ENCODE measurements around the gene ATP2C2. TPM values are rescaled to one million over a fixed set of nuclear protein-coding genes. Genes with fewer than 3 reads are reported as not detected.

The ATP2C2 gene
- total and polyA plus RNA-seq, 8 donors: 11.2 to 52.8 (median 22.2) TPM

DNA sequence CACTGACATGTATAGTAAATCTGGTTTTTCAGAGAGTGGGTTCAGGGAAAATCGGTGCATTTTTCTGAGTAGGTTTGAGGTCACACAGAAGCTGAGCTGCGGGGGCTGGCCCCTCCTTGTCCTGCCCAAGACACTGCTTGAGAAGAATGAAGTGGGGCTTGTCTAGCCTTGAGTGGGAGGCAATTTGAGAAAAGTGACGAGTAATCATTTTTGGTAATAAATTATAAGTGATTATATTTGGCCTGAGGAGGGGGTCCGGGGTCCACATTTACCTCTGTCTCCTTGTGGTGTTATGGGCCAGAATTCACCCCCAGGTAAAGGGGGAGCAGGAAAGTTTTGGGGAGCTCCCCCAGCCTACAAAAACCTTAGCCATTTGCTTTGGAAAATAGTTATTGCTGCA is 45.6 kb upstream of the ATP2C2 start:
- ATAC-seq (no peak), DNase-seq (no peak)
- H3K27me3 ChIP-seq: no peaks in the 10 kb centered on the region
- no peak overlapping the region for H3K27ac ChIP-seq
- no peaks in the 10 kb centered on the region for H3K36me3 ChIP-seq
- intact Hi-C loops (cut with DNase I): no loop called here
- H3K4me1 ChIP-seq: no peaks in the 10 kb centered on the region
- TF ChIP-seq, protein P1, sequence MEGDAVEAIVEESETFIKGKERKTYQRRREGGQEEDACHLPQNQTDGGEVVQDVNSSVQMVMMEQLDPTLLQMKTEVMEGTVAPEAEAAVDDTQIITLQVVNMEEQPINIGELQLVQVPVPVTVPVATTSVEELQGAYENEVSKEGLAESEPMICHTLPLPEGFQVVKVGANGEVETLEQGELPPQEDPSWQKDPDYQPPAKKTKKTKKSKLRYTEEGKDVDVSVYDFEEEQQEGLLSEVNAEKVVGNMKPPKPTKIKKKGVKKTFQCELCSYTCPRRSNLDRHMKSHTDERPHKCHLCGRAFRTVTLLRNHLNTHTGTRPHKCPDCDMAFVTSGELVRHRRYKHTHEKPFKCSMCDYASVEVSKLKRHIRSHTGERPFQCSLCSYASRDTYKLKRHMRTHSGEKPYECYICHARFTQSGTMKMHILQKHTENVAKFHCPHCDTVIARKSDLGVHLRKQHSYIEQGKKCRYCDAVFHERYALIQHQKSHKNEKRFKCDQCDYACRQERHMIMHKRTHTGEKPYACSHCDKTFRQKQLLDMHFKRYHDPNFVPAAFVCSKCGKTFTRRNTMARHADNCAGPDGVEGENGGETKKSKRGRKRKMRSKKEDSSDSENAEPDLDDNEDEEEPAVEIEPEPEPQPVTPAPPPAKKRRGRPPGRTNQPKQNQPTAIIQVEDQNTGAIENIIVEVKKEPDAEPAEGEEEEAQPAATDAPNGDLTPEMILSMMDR (IDR thresholded peaks at IDR 0.05): no peak
- no peak overlapping the region for H3K4me3 ChIP-seq
- peaks cover 0 to 6% of the 10 kb centered on the region in 2 donors for H3K9me3 ChIP-seq

DNA sequence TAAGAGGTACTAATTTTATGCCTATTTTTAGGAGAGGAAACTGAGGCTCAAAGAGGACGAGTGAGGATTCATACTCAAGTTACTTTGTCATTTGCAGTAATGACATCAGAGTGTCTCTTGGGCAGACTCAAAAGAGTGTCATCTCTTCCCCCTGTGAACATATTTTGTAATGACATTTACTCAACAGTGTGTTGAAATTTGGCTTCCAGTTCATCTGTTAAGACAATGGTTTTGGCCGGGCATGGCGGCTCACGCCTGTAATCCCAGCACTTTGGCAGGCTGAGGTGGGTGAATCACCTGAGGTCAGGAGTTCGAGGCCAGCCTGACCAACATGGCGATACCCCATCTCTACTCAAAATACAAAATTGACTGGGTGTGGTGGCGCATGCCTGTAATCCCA is 44.7 kb upstream of the ATP2C2 start:
- Histone ChIP-seq H3K36me3 (no peaks in the 10 kb centered on the region), H3K27ac (peak overlapping the region in 1 of 2 donors; percentile 7), H3K9me3 (no peaks in the 10 kb centered on the region), H3K4me3 (no peak overlapping the region), H3K4me1 (no peaks in the 10 kb centered on the region), H3K27me3 (no peaks in the 10 kb centered on the region)
- TF ChIP-seq, protein P1 (IDR thresholded peaks at IDR 0.05): no peak
- ATAC-seq: no peak
- no peak for DNase-seq
- intact Hi-C loops (cut with DNase I): no loop called here

DNA sequence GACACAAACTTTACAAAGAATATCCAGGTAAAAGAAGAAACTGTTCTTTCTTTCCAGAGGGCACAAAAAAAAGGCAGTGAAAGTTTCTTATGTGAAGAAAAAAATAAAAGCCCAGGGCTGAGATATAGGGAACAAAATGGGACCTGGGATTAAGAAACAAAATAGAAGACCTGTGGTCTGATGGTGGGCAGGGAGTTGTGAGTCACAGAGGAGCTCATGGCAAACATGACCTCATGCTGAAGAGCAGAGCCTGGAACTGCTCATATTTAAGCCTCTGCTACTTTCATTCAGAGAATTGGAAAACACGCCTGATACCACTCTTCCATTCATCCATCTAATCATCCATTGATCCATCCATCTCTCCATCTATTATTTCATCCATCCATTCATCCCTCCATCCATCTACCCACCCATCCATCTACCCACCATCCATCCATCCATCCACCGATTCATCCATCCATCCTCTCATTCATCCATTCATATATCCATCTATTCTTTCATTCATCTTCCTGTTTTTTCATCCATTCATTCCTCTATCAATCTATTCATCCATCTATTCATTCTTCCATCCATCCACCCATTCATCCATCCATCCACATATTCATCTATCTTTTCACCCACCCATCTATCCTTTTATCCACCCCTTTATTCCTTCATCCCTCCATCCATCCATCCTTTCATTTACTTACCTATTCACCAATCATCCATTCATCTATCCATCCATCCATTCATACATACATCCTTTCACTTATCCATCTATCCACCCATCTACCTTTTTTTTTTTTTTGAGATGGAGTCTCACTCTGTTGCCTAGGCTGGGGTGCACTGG is 43.7 kb upstream of the ATP2C2 start:
- Histone ChIP-seq H3K9me3 (no peaks in the 10 kb centered on the region), H3K4me1 (no peaks in the 10 kb centered on the region), H3K27me3 (no peaks in the 10 kb centered on the region), H3K4me3 (no peak overlapping the region), H3K27ac (no peak overlapping the region), H3K36me3 (no peaks in the 10 kb centered on the region)
- DNase-seq (no peak), ATAC-seq (no peak)
- intact Hi-C loops (cut with DNase I): no loop called here
- TF ChIP-seq, protein P1 (IDR thresholded peaks at IDR 0.05): no peak

DNA sequence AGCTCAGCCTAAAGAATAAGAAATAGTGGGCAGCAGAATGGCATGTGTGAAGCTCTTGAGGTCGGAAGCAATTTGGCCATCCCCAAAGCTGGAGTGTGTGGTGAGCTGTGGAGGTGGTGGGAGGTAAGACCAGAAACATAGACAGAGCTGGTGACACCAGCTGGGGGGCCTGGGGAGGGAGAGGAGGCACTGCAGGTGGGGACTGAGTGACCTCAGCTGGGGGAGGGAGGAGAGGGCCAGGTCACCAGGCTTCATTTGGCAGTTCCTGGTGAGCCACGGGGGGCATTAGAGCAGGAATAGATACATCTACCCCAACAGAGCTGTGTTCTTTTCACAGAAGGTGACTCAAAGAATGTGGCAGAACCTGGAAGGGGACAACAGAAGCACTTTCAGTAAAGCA is 41.8 kb upstream of the ATP2C2 start:
- TF ChIP-seq, protein P1 (IDR thresholded peaks at IDR 0.05): no peak
- intact Hi-C loops (cut with DNase I): no loop called here
- Histone ChIP-seq H3K9me3 (no peaks in the 10 kb centered on the region), H3K36me3 (no peaks in the 10 kb centered on the region), H3K4me1 (no peaks in the 10 kb centered on the region), H3K4me3 (no peak overlapping the region), H3K27me3 (no peaks in the 10 kb centered on the region), H3K27ac (no peak overlapping the region)
- ATAC-seq (no peak), DNase-seq (no peak)

DNA sequence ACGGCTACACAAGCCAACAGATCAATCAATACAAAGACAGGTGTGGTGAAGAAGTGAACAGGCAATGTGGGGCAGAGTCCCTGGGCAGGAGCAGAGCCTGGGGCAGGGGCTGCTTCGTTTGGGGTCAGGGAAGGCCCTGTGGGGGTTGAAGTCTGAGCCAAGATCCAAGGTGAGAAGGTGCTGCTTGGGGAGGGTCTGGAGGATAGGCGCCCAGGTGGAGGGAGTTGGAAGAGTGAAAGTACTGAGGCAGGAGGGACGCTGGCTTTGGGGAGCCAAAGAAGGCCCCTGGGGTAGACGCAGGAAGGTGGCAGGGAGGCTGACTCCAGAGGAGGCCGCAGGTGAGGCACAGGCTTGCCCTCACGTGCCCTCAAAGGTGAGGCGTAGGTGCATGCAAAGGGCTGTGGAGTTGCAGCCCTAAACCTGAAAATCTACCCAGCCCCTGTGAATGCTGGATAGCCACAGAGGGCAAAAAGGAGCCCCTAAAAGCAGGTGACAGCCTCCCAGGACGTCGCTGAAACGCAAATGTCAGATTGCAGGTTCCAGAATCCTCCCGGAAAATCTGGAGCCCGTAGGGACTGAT is 40.3 kb upstream of the ATP2C2 start:
- H3K4me1 ChIP-seq: no peaks in the 10 kb centered on the region
- no peaks in the 10 kb centered on the region for H3K36me3 ChIP-seq
- DNase-seq (no peak), ATAC-seq (no peak)
- TF ChIP-seq, protein P1 (IDR thresholded peaks at IDR 0.05): no peak
- H3K9me3 ChIP-seq: no peaks in the 10 kb centered on the region
- H3K27me3 ChIP-seq: no peaks in the 10 kb centered on the region
- no peak overlapping the region for H3K27ac ChIP-seq
- no peak overlapping the region for H3K4me3 ChIP-seq
- intact Hi-C loops (cut with DNase I): no loop called here
